SK-MEL-5 (cell line): Measurements from ENCODE around the gene KRT17. TPM values are rescaled to one million over a fixed set of nuclear protein-coding genes. Genes with fewer than 3 reads are reported as not detected.
"Not testable (repeated sequence)": the region's sequence is repeated elsewhere in the genome, so short reads cannot be mapped to it uniquely, and the experiment has no call there.

Source experiments
- DNase-seq: peaks from one replicate; pipeline ENCODE4 v3.0.0-alpha.2; 2016; ENCODE audit warnings: low read depth, low spot score
- in situ Hi-C: cut with HindIII; loops from 2 replicates; pipeline ENCODE4 v1.10.0; 2016; ENCODE audit warnings: low sequenced_read_pairs, high pct_unique_total_duplicates, low pct_unique_long_range_greater_than_20kb
- total RNA-seq: library from RNA; depleted of rRNA; stranded (reverse); fragments of >200 nt; shearing (Covaris generic); gene quantifications from 2 replicates; pipeline ENCODE4 v1.2.3, GENCODE V29; 2014

The KRT17 gene
- total RNA-seq, 1 experiment from 2014 or later, result not detected

GRCh38 chr17:41616486-41616885 is 7.9 kb downstream of the KRT17 start:
- in situ Hi-C loops, DNase-seq: not testable (repeated sequence)

DNA sequence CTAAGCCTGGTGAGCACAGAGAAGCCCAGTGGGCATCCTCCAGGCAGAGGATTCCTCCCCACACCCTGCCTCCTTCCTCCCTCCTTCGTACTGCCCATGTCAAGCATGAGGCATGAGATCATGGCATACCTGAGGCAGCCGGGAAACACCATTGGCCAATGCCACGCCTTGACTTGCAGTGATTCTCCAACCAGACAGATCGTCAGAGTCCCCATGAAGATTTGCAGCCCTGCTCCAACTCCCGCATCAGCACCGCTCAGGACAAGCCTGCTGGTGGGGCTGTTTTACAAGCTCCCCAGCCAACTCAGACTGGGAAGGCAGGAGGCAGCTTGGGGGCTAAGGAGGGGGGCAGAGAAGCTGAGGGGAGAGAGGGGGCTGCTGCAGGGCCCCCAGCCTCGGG is 8.9 kb downstream of the KRT17 start:
- in situ Hi-C loops, result no loop called here
- no peak for DNase-seq

DNA sequence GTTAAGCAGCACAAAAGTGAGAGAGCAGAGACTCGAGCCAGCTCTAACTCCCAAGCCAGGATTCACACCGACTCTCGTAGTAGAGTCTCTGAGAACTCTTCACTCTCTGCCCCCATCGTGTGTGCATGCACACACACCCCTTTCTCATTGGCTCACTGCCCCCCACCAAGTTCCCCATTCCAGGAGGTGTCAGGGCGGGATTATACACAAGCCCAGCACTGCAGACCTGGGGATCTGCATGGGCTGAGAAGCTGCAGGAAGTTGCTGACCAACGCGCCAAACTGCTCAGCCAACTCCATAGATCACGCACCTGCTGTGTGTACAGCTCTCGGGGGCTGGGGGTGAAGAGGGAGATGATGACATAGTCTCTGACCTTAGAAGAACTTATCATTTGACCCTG is 9.6 kb downstream of the KRT17 start:
- DNase-seq, in situ Hi-C loops: not testable (repeated sequence)

DNA sequence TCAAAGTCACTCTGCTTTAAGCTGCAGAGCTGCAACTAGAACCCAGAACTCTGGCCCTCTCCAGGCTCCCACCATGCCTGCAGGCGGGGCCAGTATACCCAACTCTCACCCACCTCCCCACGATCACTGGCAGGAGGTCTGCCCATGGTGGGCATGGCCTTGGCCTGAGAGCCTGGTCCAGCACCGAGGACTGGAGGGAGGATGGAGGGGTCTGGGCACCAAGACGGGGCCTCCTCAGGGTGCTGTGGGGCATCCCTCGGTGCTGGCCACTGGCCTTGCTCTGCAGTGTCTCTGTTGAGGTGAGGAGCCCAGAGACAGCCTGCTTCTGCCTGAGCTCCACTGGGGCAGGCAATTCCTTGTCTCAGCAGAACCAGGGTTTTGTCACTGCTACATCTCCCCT is 10.3 kb downstream of the KRT17 start:
- in situ Hi-C loops, result no loop called here

GRCh38 chr17:41613277-41614082 is 10.9 kb downstream of the KRT17 start:
- no peak for DNase-seq
- in situ Hi-C loops, result no loop called here

More for the DNA sequence above, 10.3 kb downstream of the KRT17 start:
- no peak for DNase-seq

- DNase-seq, in situ Hi-C loops: not testable (repeated sequence)
Observed at GRCh38 chr17:41612376-41613160, 11.8 kb downstream of the KRT17 start, which contains the start of gene KRT16. KRT16 (minus strand) TSS chr17:41612767; CDS start chr17:41612688, 79 bp downstream.

GRCh38 chr17:41610965-41611640 is 13.3 kb downstream of the KRT17 start:
- in situ Hi-C loops, result no loop called here

GRCh38 chr17:41610061-41610517 is 14.3 kb downstream of the KRT17 start:
- in situ Hi-C loops, result not testable (repeated sequence)
- peak; percentile 45 for DNase-seq

More at GRCh38 chr17:41610965-41611640, 13.3 kb downstream of the KRT17 start:
- DNase-seq, result no peak

- in situ Hi-C loops, DNase-seq: not testable (repeated sequence)
Observed at GRCh38 chr17:41606930-41607329, 17.4 kb downstream of the KRT17 start.

DNA sequence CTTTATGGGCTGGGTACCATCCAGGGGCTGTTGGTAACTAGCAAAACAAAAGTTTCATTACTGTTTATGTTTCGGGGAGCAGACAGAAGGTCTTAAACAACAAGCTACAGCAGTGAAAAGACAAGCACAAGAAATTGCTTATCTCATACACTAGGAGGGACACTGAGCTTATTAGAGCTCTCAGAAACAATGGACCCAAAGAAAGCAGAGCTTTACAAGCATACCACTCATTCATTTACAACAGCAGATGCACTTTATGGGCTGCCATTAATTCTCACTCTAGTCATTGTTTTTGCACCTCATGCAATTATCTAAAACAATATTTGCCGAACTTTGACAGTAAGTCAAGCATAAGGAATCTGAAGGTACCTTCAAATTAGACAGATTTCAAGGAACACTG is 21.9 kb downstream of the KRT17 start:
- DNase-seq, result peak; percentile 70
- in situ Hi-C loops, result no loop called here

GRCh38 chr17:41600318-41600717 is 24.1 kb downstream of the KRT17 start:
- no peak for DNase-seq
- in situ Hi-C loops, result no loop called here

DNA sequence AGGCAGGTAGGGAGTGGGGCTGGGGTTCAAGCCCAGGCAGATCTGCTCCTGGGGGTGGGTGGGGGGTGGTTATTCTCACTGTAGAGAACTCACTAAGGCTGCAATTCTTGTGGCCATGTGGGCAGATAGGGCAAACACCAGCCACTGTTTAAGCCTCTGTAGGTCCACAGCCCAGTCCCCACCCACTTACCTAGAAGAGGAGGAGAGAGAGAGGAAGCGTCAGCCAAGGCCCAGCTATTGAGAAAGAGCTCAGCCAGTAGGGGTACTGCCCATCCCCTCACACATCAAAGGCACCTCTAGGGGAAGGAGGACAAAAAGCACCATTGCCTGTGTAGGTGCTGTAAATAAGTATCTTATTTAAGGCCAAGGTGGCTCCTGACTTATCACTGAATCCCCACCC is 24.7 kb downstream of the KRT17 start:
- in situ Hi-C loops, result no loop called here
- DNase-seq, result no peak

GRCh38 chr17:41595585-41595984 is 28.8 kb downstream of the KRT17 start:
- DNase-seq, result no peak
- in situ Hi-C loops, result no loop called here

DNA sequence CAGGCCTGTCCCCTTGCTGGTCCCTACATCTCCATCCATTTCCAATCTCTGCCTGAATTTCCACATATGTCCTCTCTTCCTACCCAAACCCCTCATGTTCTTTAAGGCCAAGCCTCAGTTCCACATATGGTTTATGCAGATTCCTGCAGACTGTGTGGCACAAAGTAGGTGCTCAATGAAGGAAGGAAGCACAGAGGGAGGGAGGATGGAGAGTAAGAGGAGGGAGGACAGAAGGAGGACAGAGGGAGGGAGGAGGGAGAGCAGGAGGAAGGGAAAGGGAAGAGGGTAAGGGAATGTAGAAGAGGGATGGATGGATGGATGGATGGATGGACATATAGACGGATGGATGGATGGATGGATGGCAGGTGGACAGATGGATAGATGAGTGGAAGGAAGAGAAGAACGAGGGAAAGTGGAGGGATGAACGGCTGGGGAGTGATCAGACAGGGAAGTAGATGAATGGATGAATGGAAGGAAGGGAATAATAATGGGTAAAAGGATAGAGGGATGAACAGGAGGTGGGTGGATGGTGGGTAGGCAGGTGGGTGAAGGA is 29.9 kb downstream of the KRT17 start:
- no peak for DNase-seq
- in situ Hi-C loops, result no loop called here

GRCh38 chr17:41593306-41593981 is 30.9 kb downstream of the KRT17 start:
- DNase-seq, result no peak
- in situ Hi-C loops, result no loop called here

DNA sequence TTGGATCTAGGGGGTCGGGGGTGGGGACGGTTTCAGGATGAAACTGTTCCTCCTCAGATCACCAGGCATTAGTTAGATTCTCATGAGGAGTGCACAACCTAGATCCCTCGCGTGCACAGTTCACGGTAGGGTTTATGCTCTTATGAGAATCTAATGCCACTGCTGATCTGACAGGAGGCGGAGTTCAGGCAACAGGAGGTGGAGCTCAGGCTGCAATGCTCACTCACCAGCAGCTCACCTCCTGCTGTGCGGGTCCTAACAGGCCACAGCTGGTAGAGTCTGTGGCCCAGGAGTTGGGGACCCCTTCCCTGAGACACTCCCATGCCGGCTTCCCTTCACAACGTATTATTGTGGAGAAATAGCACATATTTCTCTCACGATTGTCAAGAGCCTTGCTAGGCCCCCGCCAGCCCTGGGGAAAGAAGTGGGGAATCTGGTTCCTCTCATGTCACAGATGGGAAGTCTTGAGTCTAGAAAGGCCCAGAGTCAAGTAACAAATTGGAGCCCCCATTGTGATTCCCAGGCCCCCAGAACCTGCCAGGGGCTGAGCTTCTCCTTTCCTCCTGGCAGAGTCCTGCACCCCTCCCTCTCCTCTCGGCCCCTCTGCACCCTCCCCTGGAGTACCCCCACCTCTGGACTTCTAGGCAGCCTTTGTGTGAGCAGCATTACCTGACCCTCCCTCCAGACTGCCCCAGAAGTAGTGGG is 31.6 kb downstream of the KRT17 start:
- in situ Hi-C loops, result no loop called here
- DNase-seq, result no peak

DNA sequence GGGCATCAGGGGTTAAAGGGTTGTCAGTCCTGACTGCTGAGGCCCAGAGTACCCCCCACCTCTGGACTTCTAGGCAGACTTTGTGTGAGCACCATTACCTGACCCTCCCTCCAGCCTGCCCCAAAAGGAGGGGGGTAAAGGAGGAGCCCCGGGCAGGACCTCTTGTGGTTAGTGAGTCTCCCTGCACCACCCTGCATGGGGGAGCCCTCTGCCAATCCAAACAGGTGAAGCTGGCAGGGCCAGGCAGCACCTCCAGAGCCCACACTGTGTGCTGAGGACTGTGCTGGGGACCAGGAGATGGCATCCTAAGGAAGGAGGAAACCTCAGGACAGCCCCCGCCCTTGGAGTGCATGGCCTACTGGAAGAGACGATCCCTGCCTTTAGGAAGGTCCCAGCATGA is 35.1 kb downstream of the KRT17 start:
- DNase-seq, result no peak
- in situ Hi-C loops, result no loop called here
